ENCODE data around the gene CRYBA4.

Gene CRYBA4

DNA sequence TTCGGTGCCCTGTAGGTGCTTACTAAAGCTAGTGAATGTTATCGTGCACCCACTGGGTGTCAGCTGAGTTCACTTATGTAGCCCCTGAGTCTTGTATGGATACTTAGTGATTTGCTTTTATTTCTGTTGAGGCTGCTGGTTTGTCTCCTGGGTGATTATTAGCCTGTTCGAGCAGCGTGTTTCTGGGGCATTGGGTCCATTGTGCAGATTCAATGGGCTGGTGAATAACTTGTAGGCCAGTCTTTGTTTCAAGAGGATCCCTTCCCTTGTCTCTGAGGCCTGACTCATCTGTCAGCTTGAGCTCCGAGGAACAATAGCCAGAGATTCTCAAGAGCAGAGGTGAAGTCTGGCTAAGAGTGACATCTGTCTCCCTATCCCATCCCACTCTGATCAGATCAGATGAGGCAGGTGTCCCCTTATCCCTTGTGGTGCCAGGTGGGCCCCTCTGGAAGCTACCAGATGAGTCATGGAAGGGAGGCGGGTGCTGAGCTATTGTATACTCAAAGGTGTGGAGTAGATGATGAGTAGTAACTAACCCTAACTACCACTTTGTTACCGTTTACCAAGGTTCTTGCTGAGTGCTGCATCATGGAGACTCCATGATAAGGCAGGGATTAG, 39.3 kb downstream of the CRYBA4 start:
- no peak for DNase-seq (ENCODE audit: low read depth)

DNA sequence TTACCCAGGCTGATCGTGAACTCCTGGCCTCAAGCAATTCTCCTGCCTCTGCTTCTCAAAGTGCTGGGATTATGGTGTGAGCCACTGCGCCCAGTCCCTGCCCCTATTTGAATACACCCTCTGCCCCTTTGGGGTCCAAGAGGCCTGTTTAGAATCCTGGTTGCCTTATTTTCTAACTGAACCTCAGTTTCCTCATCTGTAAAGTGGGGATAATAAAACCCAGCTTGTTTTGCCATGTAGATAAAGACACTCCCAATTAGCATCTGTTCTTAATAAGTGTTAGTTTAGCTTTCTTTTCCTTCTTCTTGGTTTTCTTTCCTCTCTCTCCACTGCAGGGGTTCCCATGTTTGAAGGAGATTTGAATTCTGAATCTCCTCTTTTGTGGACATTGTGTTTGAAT, 40.4 kb downstream of the CRYBA4 start:
- DNase-seq (ENCODE audit: low read depth) = no peak

DNA sequence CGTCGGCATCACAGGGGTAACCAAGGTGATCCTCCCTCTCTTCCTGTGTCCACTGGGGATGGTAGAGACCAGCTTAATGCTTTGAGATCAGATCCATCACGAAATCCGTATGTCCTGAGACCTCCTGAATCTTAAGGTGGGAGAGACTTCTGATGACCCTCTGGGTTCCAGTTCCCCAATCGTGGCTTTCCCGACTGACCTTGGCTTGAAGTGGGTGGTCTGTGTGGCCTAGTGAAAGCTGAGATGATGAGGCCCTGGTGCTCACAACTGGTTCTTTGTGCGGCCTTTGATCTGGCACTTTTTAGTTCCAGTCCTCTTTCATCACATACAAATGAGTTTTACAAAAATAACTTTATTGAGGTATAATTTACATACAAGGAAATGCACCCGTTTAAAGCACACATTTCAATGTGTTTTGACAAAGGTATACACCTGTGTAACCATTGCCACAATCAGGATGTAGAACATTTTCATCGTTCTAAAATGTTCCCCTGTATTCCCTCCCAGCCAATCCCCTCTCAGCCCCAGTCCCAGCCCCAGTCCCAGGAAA, 41.7 kb downstream of the CRYBA4 start:
- DNase-seq (ENCODE audit: low read depth) = no peak

DNA sequence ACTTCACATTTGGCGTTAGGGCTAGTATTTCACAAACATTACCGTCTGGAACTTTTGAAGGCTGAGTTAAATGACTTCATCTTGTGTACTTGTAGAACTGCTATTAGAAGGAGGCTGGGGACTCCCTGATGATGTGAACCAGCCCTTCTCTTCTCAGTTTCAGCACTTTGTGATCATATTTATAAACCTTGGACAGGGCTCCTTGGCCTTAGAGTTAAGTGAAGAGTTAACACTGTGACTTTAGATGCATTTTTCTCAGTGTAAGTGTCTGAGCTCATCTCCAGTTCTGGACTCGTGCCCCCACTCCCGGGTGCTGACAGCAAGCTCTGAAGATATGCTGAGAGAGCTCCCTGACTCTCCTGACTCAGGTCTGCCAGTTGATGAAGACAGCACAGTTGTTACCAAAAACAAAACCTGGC, 44.1 kb downstream of the CRYBA4 start:
- no peak for DNase-seq (ENCODE audit: low read depth)

DNA sequence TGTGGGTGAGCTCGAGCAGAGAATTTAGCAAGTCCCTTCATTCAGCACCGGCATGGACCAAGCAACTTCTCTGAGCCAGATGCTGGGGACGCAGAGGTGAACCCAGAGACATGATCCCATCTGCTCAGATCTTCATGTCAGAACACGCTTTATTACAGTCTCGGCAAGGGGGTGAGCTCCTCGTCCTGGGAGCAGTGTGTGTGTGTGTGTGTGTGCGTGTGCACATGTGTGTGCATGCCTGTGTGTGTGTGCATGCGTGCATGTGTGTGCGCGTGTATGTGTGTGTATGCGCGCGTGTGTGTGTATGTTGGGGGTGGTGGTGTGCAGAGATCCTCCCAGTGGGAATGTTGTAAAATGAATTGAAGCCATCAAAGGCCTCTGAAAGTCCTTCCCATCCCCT, 45.4 kb downstream of the CRYBA4 start:
- DNase-seq (ENCODE audit: low read depth) = no peak

DNA sequence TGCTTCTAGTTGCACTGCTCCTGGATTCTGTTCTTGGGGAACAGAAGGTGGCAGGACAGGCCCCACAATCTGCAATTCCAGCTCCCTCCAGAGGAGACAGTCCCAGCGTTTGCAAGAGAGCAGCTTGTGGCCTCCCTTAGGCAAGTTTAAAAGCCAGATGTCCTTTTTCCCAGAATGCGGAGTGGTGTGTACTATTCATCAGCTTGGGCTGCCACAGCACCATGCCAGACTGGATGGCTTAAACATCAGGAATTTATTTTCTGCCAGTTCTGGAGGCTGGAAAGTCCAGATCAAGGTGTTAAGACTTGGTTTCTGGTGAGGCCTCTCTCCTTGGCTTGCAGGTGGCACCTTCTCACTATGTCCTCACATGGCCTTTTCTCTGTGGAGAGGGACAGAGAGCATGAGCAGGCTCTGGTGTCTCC, 47.3 kb downstream of the CRYBA4 start:
- no peak for DNase-seq (ENCODE audit: low read depth)

DNA sequence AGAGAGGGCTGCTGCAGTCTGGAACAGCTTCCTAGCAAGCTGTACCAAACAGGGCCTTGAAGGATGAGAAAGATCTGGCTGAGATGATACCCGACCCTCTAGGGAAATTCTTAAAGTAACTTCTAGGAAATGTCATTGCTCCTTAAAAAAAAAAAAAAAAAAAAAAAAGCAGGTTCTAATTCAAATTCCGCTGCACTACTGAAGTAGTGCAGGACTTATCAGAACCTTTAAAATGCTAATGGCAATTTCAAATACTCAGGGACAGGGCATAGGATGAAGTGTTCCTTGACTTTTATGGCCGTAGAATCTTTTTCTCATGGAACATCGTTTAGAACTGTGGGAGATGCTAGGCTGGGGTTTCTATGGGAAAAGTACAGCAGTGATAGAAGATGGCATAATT, 48.7 kb downstream of the CRYBA4 start:
- no peak for DNase-seq (ENCODE audit: low read depth)

DNA sequence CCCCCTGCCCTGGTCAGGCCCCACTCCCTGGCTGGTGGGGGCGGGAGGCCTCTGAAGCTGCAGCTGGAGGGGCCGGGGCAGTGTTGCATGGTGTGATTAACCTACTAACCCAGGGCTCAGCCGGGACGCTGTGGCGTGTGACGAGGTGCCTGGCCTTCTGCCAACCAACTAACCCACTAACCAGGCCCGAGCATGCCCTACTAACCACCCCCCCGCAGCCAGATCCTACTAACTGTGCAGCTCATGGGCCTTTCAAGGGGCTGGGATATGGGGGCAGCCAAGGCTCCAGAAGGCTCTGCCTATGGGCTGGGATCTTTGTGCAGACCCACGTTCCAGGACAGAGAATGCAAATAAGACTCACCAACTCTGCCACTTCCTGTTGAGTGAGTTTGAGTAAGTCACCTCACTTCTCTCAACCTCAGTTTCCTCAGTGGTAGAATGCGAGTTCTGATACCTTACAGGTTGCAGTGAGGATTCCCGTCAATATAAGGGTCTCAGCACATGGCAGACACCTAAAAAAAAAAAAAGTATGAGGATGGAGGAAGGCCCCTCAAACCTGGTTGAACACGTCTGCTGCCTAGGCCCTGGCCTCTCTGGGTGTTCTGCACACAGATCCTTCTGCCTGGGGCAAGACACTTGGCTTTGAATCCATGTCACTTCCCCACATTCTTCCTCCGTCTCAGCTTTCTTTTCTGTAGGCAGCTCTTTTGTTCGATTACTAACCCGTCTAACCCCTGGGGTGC, 49.7 kb downstream of the CRYBA4 start:
- peak; percentile 45 for DNase-seq (ENCODE audit: low read depth)

DNA sequence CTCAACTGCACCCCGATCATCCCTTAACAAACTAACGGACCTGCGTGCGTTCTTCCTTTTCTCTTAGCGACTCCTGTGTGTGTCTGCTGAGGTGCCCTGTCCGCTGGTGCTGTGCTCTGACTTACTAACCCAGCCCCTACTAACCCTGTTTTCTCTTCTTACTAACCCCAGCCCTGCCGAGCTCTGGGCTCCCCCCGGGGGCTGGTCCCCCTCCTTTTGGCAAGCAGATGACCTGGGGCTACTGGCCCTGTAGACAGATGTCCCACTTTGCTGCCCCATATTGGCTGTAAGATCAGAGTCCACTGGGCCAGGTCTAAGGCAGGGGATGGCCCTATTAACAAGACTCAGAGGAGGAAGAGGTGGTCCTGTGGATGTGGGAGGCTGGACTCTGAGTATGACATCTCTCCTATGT, 50.3 kb downstream of the CRYBA4 start:
- DNase-seq (ENCODE audit: low read depth) = no peak

DNA sequence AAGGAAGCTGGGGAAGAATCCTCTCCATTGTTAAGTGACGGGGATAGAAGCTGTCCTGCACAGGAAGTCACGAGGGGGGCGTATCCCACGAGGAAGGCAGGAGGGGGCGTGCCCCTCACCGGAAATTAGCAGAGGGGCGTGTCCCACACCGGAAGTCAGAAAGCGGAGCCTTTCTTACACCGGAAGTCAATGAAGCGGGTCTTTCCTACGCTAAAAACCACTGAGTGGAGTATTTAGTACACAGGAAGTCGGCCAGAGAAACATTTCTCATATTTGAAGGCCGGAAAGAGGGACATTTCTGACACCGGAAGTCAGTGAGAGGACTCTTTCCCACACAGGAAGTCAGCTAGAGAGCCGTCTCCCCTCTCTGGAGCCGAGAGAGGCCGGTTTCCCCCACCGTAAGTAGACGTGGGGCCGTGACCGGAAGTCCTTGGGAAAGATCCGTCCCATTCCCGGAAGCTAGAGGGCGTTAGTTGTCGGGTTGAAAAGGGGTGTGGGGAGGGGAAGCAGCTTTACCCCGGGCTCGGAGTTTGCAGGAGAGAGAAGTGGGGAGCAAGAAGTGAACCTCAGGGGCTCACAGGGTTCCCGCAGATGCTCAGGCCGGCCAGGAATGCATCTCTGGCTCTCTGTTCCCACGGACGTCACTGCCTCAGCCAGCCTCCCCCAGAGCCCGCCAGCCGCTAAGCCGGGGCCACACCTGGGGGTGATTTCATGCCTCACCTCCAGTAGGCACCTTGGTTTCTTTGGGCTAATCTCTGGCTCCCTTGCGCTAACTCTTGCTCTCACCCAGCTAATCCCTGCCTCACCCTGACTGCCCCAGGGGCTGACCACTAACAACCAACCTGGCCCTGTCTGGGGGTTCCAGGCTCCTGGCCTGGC, 51.1 kb downstream of the CRYBA4 start:
- DNase-seq (ENCODE audit: low read depth) = peak; percentile 87

DNA sequence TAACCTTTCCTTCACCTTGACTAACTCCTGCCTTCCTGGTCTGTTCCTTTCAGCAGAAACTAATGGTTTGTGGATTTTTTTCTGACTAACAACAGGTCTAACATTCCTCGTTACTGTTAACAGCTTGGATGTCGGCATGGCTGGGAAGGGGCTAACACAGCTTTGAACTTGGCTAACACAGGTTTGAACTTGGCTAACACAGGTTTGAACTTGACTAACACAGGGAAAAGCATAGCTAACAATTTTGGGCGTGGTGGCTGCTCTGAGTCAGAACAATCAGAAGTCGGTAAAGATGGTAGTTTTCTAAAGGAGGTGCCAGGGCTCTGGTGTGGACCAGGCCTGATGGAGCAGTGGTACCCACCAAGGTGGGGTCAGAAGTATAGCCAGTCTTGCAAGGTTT, 51.7 kb downstream of the CRYBA4 start:
- no peak for DNase-seq (ENCODE audit: low read depth)

DNA sequence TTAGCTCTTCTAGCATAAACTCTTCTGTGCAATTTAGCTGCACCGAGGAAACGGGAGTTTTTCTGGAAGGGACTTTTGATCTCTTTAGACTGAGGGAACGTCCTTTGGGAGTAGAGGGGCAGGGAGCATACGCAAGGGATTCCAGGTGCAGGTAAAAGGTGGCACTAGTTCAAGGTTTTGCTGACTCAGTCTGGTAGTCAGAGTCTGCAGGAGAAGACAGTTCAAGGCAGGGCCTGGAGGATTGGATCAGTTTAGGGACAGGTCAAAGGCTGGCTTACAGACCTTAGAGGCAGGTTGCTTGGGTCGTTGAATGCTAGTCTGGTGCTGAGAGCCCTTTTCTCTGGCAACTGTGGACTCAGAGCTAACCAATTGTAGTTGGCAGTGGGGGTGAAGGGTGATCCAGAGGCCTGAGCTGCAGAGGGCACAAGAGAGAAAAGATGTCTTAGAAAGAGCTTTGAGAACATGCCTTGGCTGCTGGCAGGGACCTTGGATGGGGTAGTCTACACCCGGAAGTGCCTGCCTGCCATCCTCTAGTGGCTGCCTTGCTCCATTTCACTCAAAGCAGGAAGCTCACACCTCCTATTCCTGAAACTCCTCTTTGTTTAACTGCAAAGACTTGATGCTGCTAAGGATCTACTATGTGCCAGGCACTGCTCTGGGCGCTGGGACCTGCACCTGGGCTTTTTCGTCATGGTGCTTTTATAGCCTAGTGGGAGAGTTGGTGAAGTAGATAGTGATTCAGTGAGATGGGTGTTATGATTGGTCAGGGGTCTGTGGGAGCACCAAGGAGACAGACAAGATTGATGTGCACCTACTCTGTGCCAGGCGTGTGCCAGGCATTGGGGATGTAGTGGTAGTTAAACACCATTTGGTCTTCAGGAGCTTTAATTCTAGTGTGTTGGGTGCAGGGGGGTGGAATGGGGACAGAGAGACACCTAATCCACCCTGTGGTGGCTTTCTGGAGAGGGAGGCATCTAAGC, 52.7 kb downstream of the CRYBA4 start:
- DNase-seq (ENCODE audit: low read depth) = no peak

DNA sequence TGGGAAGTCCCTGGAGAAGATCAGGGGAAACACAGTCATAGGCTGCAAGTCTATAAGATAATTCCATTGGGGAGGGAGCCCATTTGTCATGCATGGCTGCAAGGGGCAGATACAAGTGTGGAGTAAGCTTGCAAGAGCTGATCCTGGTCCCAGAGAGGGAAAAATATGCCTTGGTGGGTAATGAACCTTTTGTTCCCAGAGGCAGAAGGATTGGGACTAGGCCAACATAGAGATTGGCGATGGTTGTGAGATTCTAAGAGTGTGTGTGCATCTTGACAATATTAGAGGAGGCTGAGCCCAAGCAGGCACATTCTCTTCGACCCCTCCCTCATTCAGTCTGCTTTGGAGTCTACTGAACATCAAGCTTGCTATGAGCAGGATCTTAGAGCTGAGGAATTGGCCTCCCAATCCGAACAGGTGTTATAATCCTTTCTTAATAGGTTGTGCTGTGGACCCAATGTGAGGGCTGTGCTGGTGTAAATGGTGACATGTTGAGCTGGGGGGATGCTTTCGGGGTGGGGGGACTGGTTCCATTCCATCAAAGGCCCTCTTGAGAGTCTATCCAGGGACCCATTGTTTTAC, 54.0 kb downstream of the CRYBA4 start:
- no peak for DNase-seq (ENCODE audit: low read depth)

DNA sequence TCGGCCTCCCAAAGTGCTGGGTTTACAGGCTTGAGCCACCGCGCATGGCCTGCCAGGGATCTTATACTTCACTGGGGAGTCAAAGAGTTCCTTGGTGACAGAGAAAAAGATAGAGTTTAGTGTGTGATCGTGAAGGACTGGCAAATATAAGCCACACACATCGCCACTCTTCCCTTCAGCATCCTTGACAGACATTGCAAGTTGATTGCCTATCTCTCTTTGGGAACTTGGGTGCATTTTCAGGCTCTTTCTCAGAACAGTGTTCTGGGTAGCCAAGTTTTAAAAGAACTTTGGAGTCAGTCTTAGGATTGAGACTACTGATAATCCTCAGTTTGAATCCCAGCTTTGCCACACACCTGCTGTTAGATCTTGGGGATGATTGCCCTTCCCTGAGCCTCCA, 55.5 kb downstream of the CRYBA4 start:
- DNase-seq (ENCODE audit: low read depth) = no peak

DNA sequence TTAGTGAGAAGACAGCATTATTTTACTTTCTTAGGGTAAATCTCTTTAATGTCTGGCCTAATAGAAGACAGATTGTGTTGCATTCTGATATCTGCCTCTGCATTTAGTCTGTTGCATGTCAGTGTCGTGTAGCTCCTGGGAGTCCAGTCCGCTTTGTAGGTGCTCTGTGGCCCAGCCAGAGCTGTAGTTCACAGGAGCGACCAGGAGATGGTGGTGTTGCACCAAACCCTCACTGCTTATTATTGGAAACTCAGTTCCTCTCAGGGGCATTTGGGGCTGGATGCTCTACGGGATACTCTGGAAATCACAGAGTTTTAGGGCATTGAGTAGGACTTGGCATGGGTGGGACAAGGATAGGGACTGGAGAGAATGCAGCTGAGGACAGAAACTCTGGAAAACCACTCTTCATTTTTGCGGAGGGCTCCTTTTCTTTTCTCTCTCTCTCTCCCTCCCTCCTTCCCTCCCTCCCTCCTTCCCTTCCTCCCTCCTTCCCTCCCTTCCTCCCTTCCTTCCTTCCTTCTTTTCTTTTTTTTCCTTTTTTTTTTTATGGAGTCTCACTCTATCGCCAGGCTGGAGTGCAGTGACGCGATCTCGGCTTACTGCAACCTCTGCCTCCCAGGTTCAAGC, 57.4 kb downstream of the CRYBA4 start:
- peak; percentile 36 for DNase-seq (ENCODE audit: low read depth)

Measured in stimulated activated CD4-positive, alpha-beta T cell treated with anti-CD3 and anti-CD28 coated beads, Interleukin-2, amount 100 ng/mL, for 4 hours (primary cell).